AG10803 (cell line): ENCODE data around the gene MAPK4.
A peak's percentile ranks its signal among the peaks of the same experiment; 100 is the strongest.

Source experiments
- DNase-seq: peaks from one replicate; pipeline ENCODE4 v3.0.0; 2010; ENCODE audit warnings: low read depth
- H3K4me3 ChIP-seq: 2 replicates; pipeline ENCODE4 v1.5.1; 2011; ENCODE audit warnings: mild to moderate bottlenecking, low read length, control low read depth
- CTCF ChIP-seq: conservative IDR thresholded peaks from 2 replicates; pipeline ENCODE4 v1.5.1; 2011; ENCODE audit warnings: mild to moderate bottlenecking, low read length, control low read depth, inconsistent platforms

Gene MAPK4

GRCh38 chr18:50662177-50662576, 102.3 kb downstream of the MAPK4 start:
- peak; percentile 38 for TF ChIP-seq CTCF
- DNase-seq = no peak
- H3K4me3 ChIP-seq = no peak overlapping the region

GRCh38 chr18:50662775-50663383, 103.0 kb downstream of the MAPK4 start:
- H3K4me3 ChIP-seq = no peak overlapping the region
- no peak for DNase-seq
- no peak for TF ChIP-seq CTCF

- H3K4me3 ChIP-seq = no peak overlapping the region
- no peak for DNase-seq
- no peak for TF ChIP-seq CTCF
Observed at GRCh38 chr18:50663626-50664441, 103.9 kb downstream of the MAPK4 start.

GRCh38 chr18:50665015-50665414, 105.1 kb downstream of the MAPK4 start:
- TF ChIP-seq CTCF = no peak
- no peak overlapping the region for H3K4me3 ChIP-seq

GRCh38 chr18:50665519-50665918, 105.6 kb downstream of the MAPK4 start:
- DNase-seq = no peak
- TF ChIP-seq CTCF = no peak
- H3K4me3 ChIP-seq = no peak overlapping the region

More at GRCh38 chr18:50665015-50665414, 105.1 kb downstream of the MAPK4 start:
- no peak for DNase-seq

GRCh38 chr18:50666536-50666935, 106.6 kb downstream of the MAPK4 start:
- DNase-seq = no peak
- no peak for TF ChIP-seq CTCF
- H3K4me3 ChIP-seq = no peak overlapping the region

- TF ChIP-seq CTCF = no peak
- DNase-seq = no peak
- H3K4me3 ChIP-seq = no peak overlapping the region
Observed at GRCh38 chr18:50671376-50671775, 111.5 kb downstream of the MAPK4 start.
